Activated naive CD4-positive, alpha-beta T cell (primary cell): ENCODE data around the gene PUS7.
"Not testable (repeated sequence)": the region's sequence is repeated elsewhere in the genome, so short reads cannot be mapped to it uniquely, and the experiment has no call there.

Experiments
- DNase-seq, 4 experiments: peaks; one replicate each; lab custom pipeline; 2025; lab: John Stamatoyannopoulos, UW

PUS7 gene

DNA sequence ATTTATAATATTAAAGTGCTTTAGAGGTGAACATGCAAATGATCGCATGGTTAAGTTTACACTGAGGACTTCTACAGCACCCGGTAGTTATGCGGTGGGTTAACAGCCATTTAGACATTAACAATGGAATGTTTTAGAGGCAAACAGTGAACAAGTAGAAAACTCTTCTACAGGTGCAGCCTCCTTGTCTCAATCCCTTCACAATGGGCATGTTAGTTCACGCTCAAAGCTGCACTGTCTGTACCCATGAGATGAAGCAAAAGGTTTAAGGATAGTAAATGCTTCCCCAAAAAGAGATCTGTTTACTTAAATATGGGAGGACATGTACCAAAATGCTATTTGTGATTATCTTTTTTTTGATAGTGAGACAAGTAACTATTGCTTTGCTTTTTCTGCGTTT, 25.1 kb downstream of the PUS7 start:
- DNase-seq, result no peak

DNA sequence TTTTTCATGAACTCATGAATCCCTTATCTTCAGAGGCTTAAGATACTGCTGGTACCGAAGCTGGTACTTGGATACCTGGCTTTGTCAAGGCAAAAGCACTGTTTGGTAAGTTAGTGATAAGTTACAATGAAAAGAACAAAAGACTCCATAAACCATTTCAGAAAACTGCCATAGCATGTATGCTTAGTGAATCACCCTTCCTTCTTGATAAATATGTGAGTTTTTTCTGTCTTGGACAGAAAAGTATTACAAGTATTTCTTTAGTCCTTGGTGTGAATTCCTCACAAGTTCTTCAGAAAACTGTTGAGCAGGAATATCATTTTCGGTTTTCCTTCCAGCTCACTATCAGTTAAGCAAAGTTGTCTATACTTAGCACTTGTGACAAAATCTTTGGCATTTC, 25.6 kb downstream of the PUS7 start:
- no peak for DNase-seq

- no peak for DNase-seq
Measured at GRCh38 chr7:105493923-105494315, 28.2 kb downstream of the PUS7 start.

DNA sequence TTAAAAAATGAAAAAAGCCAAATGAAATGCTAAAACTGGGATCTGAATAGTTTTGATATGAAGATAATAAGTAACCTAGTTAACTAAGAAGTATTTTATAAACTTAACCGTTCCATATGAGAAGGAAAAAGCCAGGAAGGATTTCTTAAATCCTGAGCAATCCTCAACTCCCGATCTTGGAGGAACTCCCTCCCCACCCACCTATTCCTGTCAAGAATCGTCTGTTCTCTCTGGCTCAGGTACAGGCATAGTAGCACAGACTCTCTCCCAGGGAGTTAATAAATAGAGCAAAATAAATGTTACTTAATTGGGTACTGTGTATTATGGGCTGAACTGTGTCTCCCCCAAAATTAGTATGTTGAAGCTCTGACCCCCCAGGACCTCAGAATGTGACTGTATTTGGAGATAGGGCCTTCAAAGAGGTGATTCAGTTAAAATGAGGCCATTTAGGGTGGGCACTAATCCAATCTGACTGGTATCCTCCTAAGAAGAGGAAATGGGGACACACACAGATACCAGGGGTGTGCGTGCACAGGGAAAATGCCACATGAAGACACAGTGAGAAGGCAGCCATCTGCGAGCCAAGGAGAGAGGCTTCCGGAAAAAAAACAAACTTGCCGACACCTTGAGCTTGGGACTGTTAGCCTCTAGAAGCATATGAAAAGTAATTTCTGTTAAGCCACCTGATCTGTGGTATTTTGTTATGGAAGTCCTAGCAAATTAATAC, 28.7 kb downstream of the PUS7 start:
- no peak for DNase-seq

DNA sequence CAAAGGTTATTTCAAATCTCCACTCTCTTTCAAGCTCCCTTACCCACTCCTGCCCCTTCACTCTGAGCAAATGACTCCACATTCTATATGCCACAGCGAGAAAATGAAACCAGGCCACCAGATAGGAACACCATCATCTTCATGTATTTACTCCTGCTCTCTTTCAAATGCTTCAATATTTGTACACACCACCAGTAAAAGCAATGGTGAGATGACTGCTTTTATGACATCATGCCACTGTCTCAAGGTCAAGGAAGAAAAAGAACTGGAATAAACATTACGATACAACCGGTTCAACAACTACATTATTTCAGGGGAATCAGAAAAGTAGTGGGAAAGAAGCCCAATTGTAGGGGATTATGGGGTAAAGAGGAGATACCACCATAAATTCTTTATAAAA, 32.7 kb downstream of the PUS7 start:
- no peak for DNase-seq

DNA sequence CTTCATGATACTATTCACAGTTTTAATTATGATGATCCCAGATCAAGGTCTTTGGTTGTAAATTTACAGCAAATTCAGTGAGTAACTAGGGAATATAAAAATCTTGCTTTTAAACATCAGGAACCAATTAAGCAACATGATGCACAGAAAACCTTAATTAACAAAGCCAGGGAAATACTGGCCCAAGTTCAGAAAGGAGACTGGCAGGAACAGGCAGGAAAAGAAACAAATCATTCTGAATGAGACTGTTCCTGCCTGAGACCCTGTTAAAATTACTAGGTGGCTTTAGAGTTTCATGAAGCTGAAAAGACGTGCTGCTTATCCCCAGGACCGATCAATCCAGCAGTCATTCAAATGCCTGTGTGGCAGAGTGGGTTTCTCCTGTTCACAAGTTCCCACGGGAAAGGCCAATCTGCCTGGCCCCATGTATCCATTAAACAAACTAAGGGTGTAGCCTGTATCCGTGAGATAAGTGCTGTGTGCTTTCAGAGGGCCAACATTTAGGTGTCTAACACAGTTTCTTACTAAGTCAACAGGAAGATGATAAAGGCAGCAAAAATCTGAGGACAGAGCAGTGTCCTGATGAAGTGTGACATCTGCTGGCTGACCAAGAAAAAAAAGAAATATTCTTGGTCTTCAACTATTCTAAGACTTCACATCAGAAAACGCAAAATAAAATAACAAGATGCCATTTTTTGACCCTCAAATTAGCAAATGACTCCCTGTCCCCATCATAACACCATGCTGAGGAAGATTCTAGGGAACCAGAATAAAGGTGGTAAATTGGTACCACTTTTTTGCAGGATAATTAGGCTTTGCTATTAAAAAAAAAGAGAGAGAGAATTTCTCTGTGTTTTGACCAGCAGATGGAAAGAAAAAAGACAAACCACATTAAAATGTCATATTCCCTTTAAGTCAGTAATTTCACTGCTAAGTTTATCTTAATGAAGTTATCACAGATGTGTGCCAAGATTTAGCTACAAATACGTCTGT, 34.2 kb downstream of the PUS7 start:
- DNase-seq, result no peak

GRCh38 chr7:105480931-105481330, 41.1 kb downstream of the PUS7 start:
- DNase-seq, result no peak

- no peak for DNase-seq
Measured at GRCh38 chr7:105478606-105479005, 43.5 kb downstream of the PUS7 start.

- DNase-seq, result no peak
Measured at GRCh38 chr7:105477908-105478307, 44.2 kb downstream of the PUS7 start.

DNA sequence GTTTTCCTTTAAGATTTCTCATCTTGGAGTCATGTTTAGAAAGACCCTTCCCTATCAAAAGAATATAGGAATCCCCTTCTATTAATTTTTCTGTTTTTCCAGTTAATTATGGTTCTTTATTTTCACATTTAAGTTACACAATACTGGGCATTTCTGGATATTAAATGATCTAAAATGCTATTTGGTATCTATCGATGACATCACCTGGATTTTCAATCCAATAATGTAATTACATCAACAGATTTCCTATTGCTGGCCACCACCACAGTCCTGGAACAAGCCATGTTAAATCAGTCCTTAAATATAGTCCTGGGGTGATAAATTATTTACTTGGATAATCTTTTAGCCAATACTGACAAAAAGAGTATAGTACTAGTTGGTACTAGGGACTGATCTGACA, 48.0 kb downstream of the PUS7 start:
- DNase-seq, result no peak

DNA sequence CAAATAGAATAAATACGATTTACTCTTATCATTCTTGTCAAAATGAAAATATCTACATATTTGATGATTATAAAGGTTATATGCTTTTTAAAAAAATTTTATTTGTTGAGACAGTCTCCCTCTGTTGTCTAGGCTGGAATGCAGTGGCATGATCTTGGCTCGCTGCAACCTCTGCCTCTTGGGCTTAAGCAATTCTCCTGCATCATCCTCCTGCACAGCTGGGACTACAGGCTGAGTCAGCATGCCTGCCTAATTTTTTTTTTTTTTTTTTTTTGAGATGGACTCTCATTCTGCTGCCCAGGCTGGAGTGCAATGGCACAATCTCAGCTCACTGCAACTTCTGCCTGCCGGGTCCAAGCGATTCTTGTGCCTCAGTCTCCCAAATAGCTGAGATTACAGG, 48.9 kb downstream of the PUS7 start:
- DNase-seq, result no peak

DNA sequence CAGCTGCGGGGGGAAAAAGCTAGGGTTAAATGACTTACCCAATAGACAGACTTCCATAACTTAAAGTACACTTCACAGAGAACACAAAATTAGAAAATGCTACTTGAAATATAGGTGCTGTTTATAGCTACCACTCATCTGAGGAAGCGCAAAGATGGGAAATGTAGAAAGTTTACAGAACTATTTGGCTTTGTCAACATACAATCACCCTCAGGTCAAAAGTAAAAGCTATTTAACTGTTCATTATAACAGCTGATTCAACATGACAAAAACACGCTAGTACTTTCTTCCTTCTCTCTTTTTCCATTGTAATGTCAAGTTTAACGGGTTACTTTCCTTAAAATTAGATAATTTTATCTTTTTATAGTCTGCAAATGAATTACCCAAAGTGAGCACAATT, 51.2 kb downstream of the PUS7 start:
- DNase-seq, result no peak

DNA sequence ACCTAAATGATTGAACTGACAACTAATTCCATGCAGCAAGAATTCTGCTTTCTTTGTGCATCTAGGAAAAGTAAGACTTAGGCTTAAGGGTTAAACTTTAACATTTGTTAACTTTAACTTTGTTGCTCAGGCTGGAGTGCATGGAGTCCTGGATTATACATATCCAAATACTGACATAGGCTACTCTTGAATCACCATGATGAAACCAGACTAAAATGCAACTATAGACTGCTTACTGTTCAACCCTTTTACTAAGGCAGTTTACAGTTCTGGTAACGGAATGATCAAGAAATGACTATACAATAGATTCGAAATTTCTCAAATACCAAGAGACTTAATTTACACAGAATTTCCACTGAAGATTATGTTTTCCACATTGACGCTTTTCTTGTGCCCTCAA, 52.0 kb downstream of the PUS7 start:
- DNase-seq, result no peak

- no peak for DNase-seq
Measured at GRCh38 chr7:105462765-105463420, 59.2 kb downstream of the PUS7 start.

- DNase-seq, result no peak
Measured at GRCh38 chr7:105461518-105461917, 60.6 kb downstream of the PUS7 start.

DNA sequence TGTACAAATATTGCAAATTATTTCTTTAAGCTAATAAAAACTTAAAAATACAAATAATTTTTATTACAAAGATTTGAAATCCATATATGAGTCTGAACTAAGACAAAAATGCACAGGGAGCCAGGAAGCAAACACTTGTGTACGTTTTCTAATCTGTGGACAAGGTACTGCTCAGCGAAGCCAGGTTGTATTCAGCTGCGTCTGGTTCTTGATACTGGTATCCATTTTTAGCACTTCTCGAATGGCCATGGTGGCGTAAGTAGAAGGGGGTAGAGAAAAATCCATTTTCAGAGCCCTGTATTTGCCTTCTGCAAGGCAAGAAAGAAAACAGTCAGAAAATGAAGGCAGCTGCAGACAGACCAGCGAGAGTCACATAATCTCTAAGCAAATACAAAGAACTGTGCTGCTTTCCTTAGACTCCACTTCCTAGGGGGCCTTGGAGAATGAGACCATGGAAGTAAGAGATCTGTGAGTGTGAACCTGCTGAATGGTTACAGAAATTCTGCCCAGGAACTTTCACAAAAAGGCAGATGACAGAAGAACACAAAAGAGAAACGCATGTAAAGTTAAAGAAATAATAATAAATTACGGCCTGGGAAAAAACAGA, 64.3 kb downstream of the PUS7 start:
- DNase-seq, result no peak

DNA sequence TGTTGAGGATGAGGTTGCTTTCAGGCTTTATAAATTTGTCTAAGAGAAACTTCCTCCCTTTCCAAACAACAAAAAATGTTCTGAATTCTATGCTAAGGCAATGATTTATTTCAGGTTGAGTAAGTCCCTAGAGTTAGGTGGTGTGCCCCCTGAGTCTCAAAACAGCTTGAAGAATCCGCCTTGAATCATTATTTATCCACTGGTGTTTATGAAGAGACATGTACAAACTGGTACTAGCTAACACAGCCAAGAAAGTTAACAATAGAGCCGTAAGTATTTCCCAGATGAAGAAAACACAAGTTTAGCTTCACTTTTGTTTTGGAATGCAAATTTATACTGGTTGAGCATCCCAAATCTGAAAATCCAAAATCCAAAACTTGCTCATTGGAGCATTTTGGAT, 67.2 kb downstream of the PUS7 start:
- no peak for DNase-seq

GRCh38 chr7:105454095-105454747, 67.8 kb downstream of the PUS7 start:
- DNase-seq, result no peak

- no peak for DNase-seq
Measured at GRCh38 chr7:105452085-105452484, 70.0 kb downstream of the PUS7 start.

- DNase-seq, result not testable (repeated sequence)
Measured at GRCh38 chr7:105450870-105451269, 71.2 kb downstream of the PUS7 start.

DNA sequence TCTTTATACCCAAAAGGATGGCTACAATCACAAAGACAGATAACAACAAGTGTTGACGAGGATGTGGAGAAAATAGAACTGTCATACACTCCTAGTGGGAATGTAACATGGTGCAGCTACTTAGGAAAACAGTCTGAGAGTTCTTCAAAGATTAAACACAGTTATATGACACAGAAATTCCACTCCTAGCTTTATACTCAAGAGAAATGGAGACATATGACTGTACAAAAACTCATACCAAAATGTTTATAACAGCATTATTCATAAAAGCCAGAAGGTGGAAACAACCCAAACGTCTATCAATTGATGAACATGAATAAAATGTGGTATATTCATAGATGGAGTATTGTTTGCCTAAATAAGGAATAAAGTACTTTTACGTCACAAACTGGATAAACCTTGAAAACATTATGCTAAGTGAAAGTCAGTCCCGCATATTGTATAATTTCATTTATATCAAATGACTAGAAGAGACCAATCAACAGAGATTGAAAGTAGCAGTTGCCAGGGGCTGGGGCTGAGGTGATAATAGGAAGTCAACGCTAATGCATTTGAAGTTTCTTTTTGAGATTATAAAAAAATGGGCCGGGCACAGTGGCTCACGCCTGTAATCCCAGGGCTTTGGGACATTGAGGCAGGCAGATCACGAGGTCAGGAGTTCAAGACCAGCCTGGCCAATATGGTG, 71.8 kb downstream of the PUS7 start:
- no peak for DNase-seq
